GM12865 (cell line): Measurements from ENCODE around the gene TMA16.

ENCODE experiments used
- DNase-seq: peaks from one replicate; pipeline ENCODE4 v3.0.0; 2010; ENCODE audit warnings: low read depth
- H3K4me3 ChIP-seq: 2 replicates; pipeline ENCODE4 v1.5.1; 2011; ENCODE audit warnings: mild to moderate bottlenecking, low read depth, low read length, control low read depth
- TF ChIP-seq, protein P1 (sequence below): IDR thresholded peaks from 2 replicates; pipeline ENCODE4 v1.5.1; 2011; ENCODE audit warnings: low read length, control low read depth, low read depth, inconsistent platforms; ENCODE audit not compliant: insufficient read depth; ENCODE audit errors: missing control alignments

Gene TMA16

DNA sequence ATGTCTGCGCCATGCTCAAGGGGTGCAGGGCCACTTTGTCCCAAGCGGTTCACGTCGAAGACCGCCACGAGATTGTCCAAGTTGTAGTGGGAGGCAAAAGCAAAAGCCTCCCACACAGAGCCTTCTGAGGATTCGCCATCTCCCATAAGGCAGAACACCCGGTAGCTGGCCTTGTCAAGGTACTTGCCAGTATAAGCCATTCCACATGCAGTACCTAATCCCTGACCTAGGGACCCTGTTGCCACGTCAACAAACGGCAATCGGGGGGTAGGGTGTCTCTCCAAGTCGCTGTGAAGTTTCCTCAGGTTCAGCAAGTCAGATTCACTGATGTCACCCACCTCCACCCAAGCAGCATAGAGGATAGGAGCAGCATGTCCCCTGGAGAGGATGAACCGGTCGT, 21.4 kb upstream of the TMA16 start:
- DNase-seq: no peak
- no peak overlapping the region for H3K4me3 ChIP-seq
- TF ChIP-seq, protein P1, sequence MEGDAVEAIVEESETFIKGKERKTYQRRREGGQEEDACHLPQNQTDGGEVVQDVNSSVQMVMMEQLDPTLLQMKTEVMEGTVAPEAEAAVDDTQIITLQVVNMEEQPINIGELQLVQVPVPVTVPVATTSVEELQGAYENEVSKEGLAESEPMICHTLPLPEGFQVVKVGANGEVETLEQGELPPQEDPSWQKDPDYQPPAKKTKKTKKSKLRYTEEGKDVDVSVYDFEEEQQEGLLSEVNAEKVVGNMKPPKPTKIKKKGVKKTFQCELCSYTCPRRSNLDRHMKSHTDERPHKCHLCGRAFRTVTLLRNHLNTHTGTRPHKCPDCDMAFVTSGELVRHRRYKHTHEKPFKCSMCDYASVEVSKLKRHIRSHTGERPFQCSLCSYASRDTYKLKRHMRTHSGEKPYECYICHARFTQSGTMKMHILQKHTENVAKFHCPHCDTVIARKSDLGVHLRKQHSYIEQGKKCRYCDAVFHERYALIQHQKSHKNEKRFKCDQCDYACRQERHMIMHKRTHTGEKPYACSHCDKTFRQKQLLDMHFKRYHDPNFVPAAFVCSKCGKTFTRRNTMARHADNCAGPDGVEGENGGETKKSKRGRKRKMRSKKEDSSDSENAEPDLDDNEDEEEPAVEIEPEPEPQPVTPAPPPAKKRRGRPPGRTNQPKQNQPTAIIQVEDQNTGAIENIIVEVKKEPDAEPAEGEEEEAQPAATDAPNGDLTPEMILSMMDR: no peak

DNA sequence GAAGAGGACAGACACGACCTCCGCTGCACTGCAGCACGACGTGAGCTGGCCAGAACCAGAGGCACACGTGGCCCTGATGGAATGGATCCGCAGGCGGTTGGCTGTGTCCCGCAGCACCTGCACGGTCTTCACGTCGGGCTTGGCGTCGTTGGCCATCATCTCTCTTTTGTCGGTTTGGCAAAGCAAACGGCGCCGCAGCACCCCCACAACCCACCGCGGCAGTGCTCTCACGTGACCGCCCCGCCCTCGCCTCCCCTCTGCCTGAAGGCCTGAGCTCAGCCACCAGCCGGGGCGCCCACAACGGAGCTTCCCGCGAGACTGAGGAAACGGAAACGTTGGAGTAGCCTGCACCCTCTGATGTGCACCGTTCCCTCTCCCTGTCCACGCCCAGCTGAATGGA, 20.9 kb upstream of the TMA16 start, which contains the start of gene TKTL2:
TKTL2 (minus strand) TSS at position 179 of the 400 bp plus-strand sequence; CDS start at position 159, 20 bp downstream.
- TF ChIP-seq, protein P1: no peak
- no peak within 1 kb of the TSS for H3K4me3 ChIP-seq
- no peak for DNase-seq

DNA sequence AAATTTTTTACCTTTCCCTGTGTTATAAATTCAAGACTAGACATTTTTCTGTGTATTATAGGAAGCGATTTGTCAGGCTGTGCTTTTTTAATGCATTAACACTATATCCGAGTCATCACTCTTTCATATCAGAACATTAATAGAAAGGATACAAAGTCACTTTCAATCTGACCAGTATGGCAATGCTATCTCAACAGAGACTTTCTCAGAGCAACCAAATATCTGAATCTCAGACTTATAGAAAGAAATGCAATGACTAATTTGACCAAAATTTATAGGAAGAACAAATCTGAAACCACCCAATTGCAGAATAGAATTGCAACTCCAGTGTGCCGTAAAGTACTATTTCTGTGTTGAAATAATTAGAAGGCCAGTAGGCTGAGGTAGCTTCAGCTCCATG, 20.5 kb upstream of the TMA16 start:
- H3K4me3 ChIP-seq: no peak overlapping the region
- TF ChIP-seq, protein P1: no peak
- DNase-seq: no peak

DNA sequence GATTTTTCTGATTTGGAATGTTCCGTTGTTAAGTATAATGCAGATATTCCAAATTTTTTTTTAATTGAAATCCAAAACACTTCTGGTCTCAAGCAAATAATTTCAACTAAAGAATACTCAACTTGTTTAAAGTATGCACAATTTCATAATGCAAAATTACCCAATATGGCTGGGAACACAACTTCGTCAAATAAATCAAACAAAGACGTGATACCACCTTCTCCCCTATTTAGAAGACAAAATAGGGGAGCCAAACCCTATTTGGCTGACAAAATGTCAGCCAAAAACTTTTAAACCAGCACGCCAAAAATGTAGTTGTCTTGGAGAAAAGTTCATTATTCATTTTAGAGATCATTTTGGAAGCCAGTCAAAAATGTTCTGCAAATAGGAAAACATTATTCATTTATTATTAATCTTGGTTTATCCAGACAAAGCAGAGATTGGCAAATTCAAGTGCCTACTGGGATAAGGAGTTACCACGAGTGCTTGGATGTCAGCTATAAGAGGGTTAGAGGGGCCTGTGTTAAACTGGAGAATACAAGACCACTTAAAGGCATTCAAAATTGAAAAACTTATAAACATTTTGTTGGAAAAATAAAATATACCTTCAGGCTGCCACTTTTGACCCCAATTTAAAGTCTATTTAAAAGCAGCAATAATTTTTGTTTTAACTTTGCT, 17.6 kb upstream of the TMA16 start:
- no peak overlapping the region for H3K4me3 ChIP-seq
- TF ChIP-seq, protein P1: no peak
- no peak for DNase-seq

DNA sequence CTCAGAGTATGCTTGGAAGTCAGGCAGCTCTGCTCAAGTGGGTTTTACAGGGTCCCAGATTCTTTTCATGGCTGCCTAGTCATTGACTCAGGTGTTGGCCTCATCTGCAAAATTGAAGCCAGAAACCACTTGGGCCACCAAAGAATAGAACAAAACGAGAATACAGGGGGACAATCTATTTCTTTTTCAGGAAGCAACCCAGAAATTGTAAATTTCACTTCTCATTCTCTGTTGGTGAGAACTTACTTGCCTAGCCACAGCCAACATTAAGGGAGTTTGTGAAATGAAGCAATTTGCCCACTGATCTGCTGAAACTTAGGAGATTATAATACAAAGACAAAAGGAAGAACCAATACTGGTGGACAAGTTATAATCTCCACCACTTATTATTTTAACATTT, 12.3 kb upstream of the TMA16 start:
- TF ChIP-seq, protein P1: no peak
- no peak overlapping the region for H3K4me3 ChIP-seq
- DNase-seq: peak; percentile 35

DNA sequence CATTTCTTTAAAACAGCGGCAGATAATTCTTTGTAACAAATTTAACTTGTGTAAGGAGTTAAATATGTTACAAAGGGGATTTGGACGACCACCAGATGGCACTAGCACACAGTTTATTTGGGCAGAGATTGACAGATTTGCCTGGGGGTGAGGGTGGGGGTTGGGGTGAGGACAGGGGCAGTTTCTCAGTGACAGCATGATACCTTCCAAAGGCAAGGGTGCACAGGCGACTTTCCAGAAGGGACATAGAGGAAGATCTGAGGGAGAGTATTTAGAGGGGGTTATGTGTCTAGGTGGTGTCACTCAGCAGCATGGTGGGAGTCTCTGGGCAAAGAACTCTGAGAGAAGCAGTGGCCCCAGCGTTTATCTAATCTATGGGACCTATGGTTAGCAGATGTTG, 9.6 kb upstream of the TMA16 start:
- TF ChIP-seq, protein P1: peak; percentile 50
- no peak overlapping the region for H3K4me3 ChIP-seq
- DNase-seq: peak; percentile 76

DNA sequence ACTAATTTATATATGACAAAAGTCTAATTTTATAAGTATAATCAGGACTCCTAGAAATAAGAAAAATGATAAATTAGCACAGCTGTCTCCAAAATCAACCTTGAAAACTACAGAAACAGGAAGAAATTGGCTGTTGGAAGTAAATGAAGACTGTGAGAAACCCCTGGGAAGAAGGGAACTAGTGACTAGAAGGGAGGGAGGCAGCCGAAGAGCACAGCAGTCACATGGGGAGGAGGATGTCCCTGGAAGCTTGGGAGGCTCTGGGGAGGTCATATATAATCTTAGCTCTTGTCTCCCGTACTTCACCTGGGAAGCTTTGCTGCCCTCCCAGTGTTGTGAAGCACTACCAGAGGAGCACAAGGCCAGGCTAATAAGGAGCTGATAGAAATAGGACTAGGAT, 8.9 kb upstream of the TMA16 start:
- TF ChIP-seq, protein P1: no peak
- no peak overlapping the region for H3K4me3 ChIP-seq
- no peak for DNase-seq
